WTC11 (cell line): Measurements from ENCODE around the gene CDH9. TPM values are rescaled to one million over a fixed set of nuclear protein-coding genes. Genes with fewer than 3 reads are reported as not detected.

Source experiments
- ATAC-seq: fragments of 200-7000 bp; cut with Tn5 transposase; 2 replicates; pipeline ENCODE4 v1.10.0; 2021; ENCODE audit warnings: mild to moderate bottlenecking, moderate library complexity
- CTCF ChIA-PET: fragments of 300-600 bp; sonication (Branson Sonifier 250); formaldehyde crosslinking; loops from one replicate; lab custom pipeline; 2021; ENCODE audit warnings: antibody characterized with exemption; lab: Charles Lee
- POLR2A ChIA-PET: fragments of 350-600 bp; sonication (Branson Sonifier 250); formaldehyde crosslinking; loops from one replicate; lab custom pipeline; 2021; ENCODE audit warnings: antibody characterized with exemption; lab: Charles Lee
- DNase-seq: peaks from one replicate; pipeline ENCODE4 v3.0.0; 2021; ENCODE audit warnings: low spot score
- H3K27ac Mint-ChIP-seq: 2 replicates; pipeline ENCODE4 v1.8.0; 2021; ENCODE audit warnings: mixed read lengths
- H3K27me3 Mint-ChIP-seq: 2 replicates; pipeline ENCODE4 v1.8.0; 2021; ENCODE audit warnings: low read depth, mild to moderate bottlenecking, moderate library complexity, mixed read lengths
- H3K36me3 Mint-ChIP-seq: 2 replicates; pipeline ENCODE4 v1.8.0; 2021; ENCODE audit warnings: mixed read lengths
- H3K4me1 Mint-ChIP-seq: 2 replicates; pipeline ENCODE4 v1.8.0; 2022; ENCODE audit warnings: mixed read lengths
- H3K4me3 Mint-ChIP-seq: 2 replicates; pipeline ENCODE4 v1.8.0; 2021; ENCODE audit warnings: mild to moderate bottlenecking, moderate library complexity, mixed read lengths
- H3K9me3 Mint-ChIP-seq: 2 replicates; pipeline ENCODE4 v1.8.0; 2021; ENCODE audit warnings: mixed read lengths
- ARID4B ChIP-seq: sonication (generic); formaldehyde crosslinking; IDR thresholded peaks from 2 replicates; pipeline ENCODE4 v1.8.0; 2023; ENCODE audit warnings: missing genetic modification reagents, mild to moderate bottlenecking, borderline replicate concordance
- ATF1 ChIP-seq: sonication (generic); formaldehyde crosslinking; IDR thresholded peaks from 2 replicates; pipeline ENCODE4 v1.8.1; 2023; ENCODE audit warnings: mild to moderate bottlenecking, moderate library complexity, missing genetic modification reagents
- ATF2 ChIP-seq: sonication (generic); formaldehyde crosslinking; IDR thresholded peaks from 2 replicates; pipeline ENCODE4 v1.8.1; 2022; ENCODE audit warnings: low read depth, missing genetic modification reagents, borderline replicate concordance
- ATF3 ChIP-seq: sonication (generic); formaldehyde crosslinking; conservative IDR thresholded peaks from 2 replicates; pipeline ENCODE4 v1.8.1; 2022; ENCODE audit warnings: mild to moderate bottlenecking, missing genetic modification reagents
- CREM ChIP-seq: sonication (generic); formaldehyde crosslinking; IDR thresholded peaks from 2 replicates; pipeline ENCODE4 v1.8.1; 2022; ENCODE audit warnings: mild to moderate bottlenecking, missing genetic modification reagents, moderate library complexity
- ERG ChIP-seq: fragments of 250-450 bp; sonication (Bioruptor Pico); IDR thresholded peaks from 2 replicates; pipeline ENCODE4 v1.8.0; 2021; ENCODE audit warnings: mild to moderate bottlenecking
- GABPB1 ChIP-seq: sonication (generic); formaldehyde crosslinking; IDR thresholded peaks from 2 replicates; pipeline ENCODE4 v1.8.1; 2023; ENCODE audit warnings: mild to moderate bottlenecking, missing genetic modification reagents
- GRHL2 ChIP-seq: fragments of 250-450 bp; sonication (Bioruptor Pico); IDR thresholded peaks from 2 replicates; pipeline ENCODE4 v1.8.0; 2022; ENCODE audit warnings: mild to moderate bottlenecking, moderate library complexity; ENCODE audit not compliant: insufficient replicate concordance, severe bottlenecking
- IRF2 ChIP-seq: sonication (generic); formaldehyde crosslinking; IDR thresholded peaks from 2 replicates; pipeline ENCODE4 v1.8.0; 2022; ENCODE audit warnings: low read depth, missing genetic modification reagents, borderline replicate concordance
- KAT7 ChIP-seq: sonication (generic); formaldehyde crosslinking; IDR thresholded peaks from 2 replicates; pipeline ENCODE4 v1.8.1; 2023; ENCODE audit warnings: missing genetic modification reagents, mild to moderate bottlenecking, borderline replicate concordance
- USF2 ChIP-seq: sonication (generic); formaldehyde crosslinking; IDR thresholded peaks from 2 replicates; pipeline ENCODE4 v1.8.1; 2023; ENCODE audit warnings: mild to moderate bottlenecking, missing genetic modification reagents, moderate library complexity
- ZBTB21 ChIP-seq: sonication (generic); formaldehyde crosslinking; IDR thresholded peaks from 2 replicates; pipeline ENCODE4 v1.8.1; 2023; ENCODE audit warnings: mild to moderate bottlenecking, missing genetic modification reagents, borderline replicate concordance
- ZMAT4 ChIP-seq: fragments of 250-450 bp; sonication (Bioruptor Pico); IDR thresholded peaks from 2 replicates; pipeline ENCODE4 v1.9.0; 2021; ENCODE audit warnings: mild to moderate bottlenecking
- ZNF121 ChIP-seq: sonication (generic); formaldehyde crosslinking; IDR thresholded peaks from 2 replicates; pipeline ENCODE4 v1.8.0; 2023; ENCODE audit warnings: missing genetic modification reagents
- ZNF512 ChIP-seq: sonication (generic); formaldehyde crosslinking; IDR thresholded peaks from 2 replicates; pipeline ENCODE4 v1.8.1; 2022; ENCODE audit warnings: missing genetic modification reagents, borderline replicate concordance
- total RNA-seq: library from RNA; stranded (reverse); gene quantifications from 3 replicates; pipeline ENCODE4 v1.2.3, GENCODE V29; 2021

CDH9 gene
- total RNA-seq, 1 experiment from 2014 or later: 0.48 TPM

- peak overlapping the region; percentile 75 for H3K27ac Mint-ChIP-seq
These were observed 45.3 kb upstream of the CDH9 start for GRCh38 chr5:27083449-27084415.

GRCh38 chr5:27080147-27080546 lies 41.8 kb upstream of the CDH9 start:
- H3K27ac Mint-ChIP-seq: no peak overlapping the region
- DNase-seq (peak; percentile 17), ATAC-seq (peak; percentile 93)
- ChIA-PET POLR2A (no interaction called here), CTCF (no interaction called here)
- H3K9me3 Mint-ChIP-seq: peaks cover 64% of the 10 kb centered on the region
- H3K36me3 Mint-ChIP-seq: peaks cover 66% of the 10 kb centered on the region
- H3K4me3 Mint-ChIP-seq: no peak overlapping the region
- peaks cover 36% of the 10 kb centered on the region for H3K4me1 Mint-ChIP-seq
- no peaks in the 10 kb centered on the region for H3K27me3 Mint-ChIP-seq
- no peak for TF ChIP-seq ZNF512 (CRISPR knock-in tag)
- no peak for TF ChIP-seq ERG (CRISPR knock-in tag)
- TF ChIP-seq GRHL2 (CRISPR knock-in tag): no peak
- no peak for TF ChIP-seq ZNF121
- no peak for TF ChIP-seq ZMAT4 (CRISPR knock-in tag)
- no peak for TF ChIP-seq GABPB1
- no peak for TF ChIP-seq ATF1 (CRISPR knock-in tag)

More at GRCh38 chr5:27083449-27084415, 45.3 kb upstream of the CDH9 start:
- ChIA-PET CTCF (interaction anchor here (0.7 to 1.1 kb wide), 3 partner anchors 9 to 422 kb away, joined by 3 read pairs; no protein-coding TSS in a partner anchor), POLR2A (no interaction called here)
- ATAC-seq (peak; percentile 69), DNase-seq (no peak)
- H3K4me3 Mint-ChIP-seq: peak overlapping the region; percentile 25
- H3K27me3 Mint-ChIP-seq: no peaks in the 10 kb centered on the region
- peaks cover 34% of the 10 kb centered on the region for H3K36me3 Mint-ChIP-seq
- H3K4me1 Mint-ChIP-seq: peaks cover 50% of the 10 kb centered on the region
- H3K9me3 Mint-ChIP-seq: peaks cover 35% of the 10 kb centered on the region
- TF ChIP-seq ZBTB21 (CRISPR knock-in tag): no peak
- no peak for TF ChIP-seq ATF3 (CRISPR knock-in tag)
- TF ChIP-seq KAT7 (CRISPR knock-in tag): no peak
- TF ChIP-seq ARID4B (CRISPR knock-in tag): no peak
- no peak for TF ChIP-seq USF2 (CRISPR knock-in tag)
- TF ChIP-seq IRF2 (CRISPR knock-in tag): no peak
- no peak for TF ChIP-seq CREM (CRISPR knock-in tag)
- TF ChIP-seq ATF2 (CRISPR knock-in tag): no peak
